H1 (cell line): ENCODE data around the gene SIM2. TPM values are rescaled to one million over a fixed set of nuclear protein-coding genes. Genes with fewer than 3 reads are reported as not detected.

Source experiments
- CTCF ChIA-PET: fragments of 300-600 bp; sonication (Branson Sonifier 250); formaldehyde crosslinking; loops from one replicate; lab custom pipeline; 2021; ENCODE audit not compliant: partially characterized antibody; lab: Charles Lee
- POLR2A ChIA-PET: fragments of 300-600 bp; sonication (Branson Sonifier 250); formaldehyde crosslinking; loops from one replicate; lab custom pipeline; 2021; ENCODE audit warnings: inconsistent platforms; ENCODE audit not compliant: partially characterized antibody; lab: Charles Lee
- DNase-seq, 2 experiments: peaks; one replicate each; pipeline versions ENCODE4 v3.0.0 to v3.0.0-alpha.2; 2010 to 2022; ENCODE audit warnings: low spot score in 2 of 2, low read depth in 1 of 2, mixed read lengths in 1 of 2
- FAIRE-seq: peaks from 2 replicates; lab custom pipeline; 2011; peaks lifted over from hg19 to GRCh38; lab: Jason Lieb, UNC
- H2AFZ ChIP-seq: 2 replicates; pipeline ENCODE4 v1.8.1; 2012; ENCODE audit warnings: low read length, inconsistent platforms
- H2AK5ac ChIP-seq: 2 replicates; pipeline ENCODE4 v1.6.1; 2013; ENCODE audit warnings: low read depth, low read length
- H2BK120ac ChIP-seq: replicated peaks from 2 replicates; pipeline ENCODE3; 2013; ENCODE audit warnings: low read depth, low read length, inconsistent platforms
- H2BK12ac ChIP-seq: 2 replicates; pipeline ENCODE4 v1.6.1; 2013; ENCODE audit warnings: low read depth, low read length
- H2BK15ac ChIP-seq: 2 replicates; pipeline ENCODE4 v1.6.1; 2013; ENCODE audit warnings: low read length
- H2BK20ac ChIP-seq: 2 replicates; pipeline ENCODE4 v1.6.1; 2013; ENCODE audit warnings: low read length
- H2BK5ac ChIP-seq: 2 replicates; pipeline ENCODE4 v1.6.1; 2013; ENCODE audit warnings: low read depth, low read length
- H3K14ac ChIP-seq: 2 replicates; pipeline ENCODE4 v1.6.1; 2013; ENCODE audit warnings: inconsistent platforms; ENCODE audit not compliant: insufficient read length
- H3K18ac ChIP-seq: 2 replicates; pipeline ENCODE4 v1.6.1; 2013; ENCODE audit warnings: low read length; ENCODE audit errors: extremely low read depth
- H3K23ac ChIP-seq: 2 replicates; pipeline ENCODE4 v1.6.1; 2013; ENCODE audit warnings: inconsistent platforms; ENCODE audit not compliant: insufficient read length
- H3K23me2 ChIP-seq: 2 replicates; pipeline ENCODE4 v1.6.1; 2013; ENCODE audit warnings: low read depth, low read length
- H3K27ac ChIP-seq: 2 replicates; pipeline ENCODE4 v1.6.1; 2011; ENCODE audit warnings: low read depth, low read length, inconsistent platforms
- H3K27me3 ChIP-seq, 4 experiments: replicated peaks in 1 of 4; 1 replicate in 1 of 4; 2 replicates in 3 of 4; pipeline versions ENCODE4 v1.6.1 to v1.8.1; 2011 to 2013; ENCODE audit warnings: low read length in 3 of 4, mild to moderate bottlenecking in 3 of 4, inconsistent platforms in 2 of 4, mixed read lengths in 2 of 4, moderate library complexity in 1 of 4; ENCODE audit not compliant: control insufficient read depth in 3 of 4, insufficient read depth in 3 of 4; ENCODE audit errors: extremely low read depth in 1 of 4
- H3K36me3 ChIP-seq, 4 experiments: 2 replicates each; pipeline versions ENCODE4 v1.6.1 to v1.8.1; 2011 to 2013; ENCODE audit warnings: mild to moderate bottlenecking in 4 of 4, low read length in 3 of 4, moderate library complexity in 2 of 4, control low read depth in 1 of 4, inconsistent platforms in 1 of 4; ENCODE audit not compliant: insufficient read depth in 4 of 4, control insufficient read depth in 2 of 4
- H3K4ac ChIP-seq: replicated peaks from 2 replicates; pipeline ENCODE3; 2013; ENCODE audit warnings: low read length, low read depth, mixed read lengths, inconsistent platforms; ENCODE audit not compliant: insufficient read length
- H3K4me1 ChIP-seq, 4 experiments: replicated peaks in 1 of 4; 1 replicate in 1 of 4; 2 replicates in 3 of 4; pipeline versions ENCODE4 v1.6.1 to v1.8.1; 2011 to 2013; ENCODE audit warnings: low read length in 3 of 4, inconsistent platforms in 2 of 4, mixed read lengths in 1 of 4; ENCODE audit not compliant: insufficient read depth in 4 of 4, control insufficient read depth in 3 of 4
- H3K4me2 ChIP-seq, 2 experiments: 2 replicates each; pipeline versions ENCODE4 v1.6.1 to v1.8.1; 2011 to 2013; ENCODE audit warnings: low read depth in 2 of 2, low read length in 2 of 2, control low read depth in 1 of 2, inconsistent platforms in 1 of 2, mild to moderate bottlenecking in 1 of 2; ENCODE audit not compliant: insufficient read depth in 1 of 2
- H3K4me3 ChIP-seq, 4 experiments: fragments of 200-600, 300-600 bp in 1 of 4; sonication (generic), shearing (Covaris generic), sonication (Bioruptor Twin) in 1 of 4; 2 replicates each; pipeline versions ENCODE4 v1.5.1 to v1.8.1; 2011 to 2016; ENCODE audit warnings: low read length in 4 of 4, low read depth in 3 of 4, control low read depth in 2 of 4, inconsistent platforms in 2 of 4, mild to moderate bottlenecking in 2 of 4, mixed read lengths in 1 of 4, moderate library complexity in 1 of 4; ENCODE audit not compliant: insufficient read depth in 2 of 4; ENCODE audit errors: extremely low read depth in 1 of 4
- H3K56ac ChIP-seq: replicated peaks from 2 replicates; pipeline ENCODE3; 2013; ENCODE audit warnings: low read depth, mild to moderate bottlenecking, mixed read lengths, low read length, inconsistent platforms; ENCODE audit not compliant: insufficient read length
- H3K79me1 ChIP-seq: 2 replicates; pipeline ENCODE4 v1.6.1; 2013; ENCODE audit warnings: low read depth, low read length, control low read depth
- H3K79me2 ChIP-seq, 2 experiments: 2 replicates each; pipeline versions ENCODE4 v1.6.1 to v1.8.1; 2012 to 2013; ENCODE audit warnings: low read length in 2 of 2, mild to moderate bottlenecking in 2 of 2, inconsistent platforms in 1 of 2; ENCODE audit not compliant: insufficient read depth in 2 of 2, control insufficient read depth in 1 of 2
- H3K9ac ChIP-seq, 4 experiments: replicated peaks in 1 of 4; 1 replicate in 1 of 4; 2 replicates in 3 of 4; pipeline versions ENCODE4 v1.6.1 to v1.8.1; 2011 to 2013; ENCODE audit warnings: low read depth in 3 of 4, low read length in 3 of 4, control low read depth in 2 of 4, mild to moderate bottlenecking in 2 of 4, moderate library complexity in 2 of 4, inconsistent platforms in 1 of 4; ENCODE audit errors: extremely low read depth in 1 of 4
- H3K9me3 ChIP-seq, 2 experiments: 2 replicates each; pipeline versions ENCODE4 v1.6.1 to v1.8.1; 2012 to 2013; ENCODE audit warnings: mild to moderate bottlenecking in 2 of 2, moderate library complexity in 2 of 2, control low read depth in 1 of 2, inconsistent platforms in 1 of 2, low read depth in 1 of 2, low read length in 1 of 2, mixed read lengths in 1 of 2; ENCODE audit not compliant: insufficient read depth in 2 of 2
- H4K20me1 ChIP-seq, 2 experiments: replicated peaks in 1 of 2; 2 replicates each; pipeline versions ENCODE3 to v1.8.1; 2011 to 2013; ENCODE audit warnings: inconsistent platforms in 2 of 2, low read length in 2 of 2, mild to moderate bottlenecking in 1 of 2; ENCODE audit not compliant: insufficient read depth in 2 of 2, control insufficient read depth in 1 of 2
- H4K5ac ChIP-seq: 2 replicates; pipeline ENCODE4 v1.6.1; 2013; ENCODE audit warnings: low read length, low read depth, mixed read lengths, inconsistent platforms; ENCODE audit not compliant: insufficient read length
- H4K8ac ChIP-seq: 2 replicates; pipeline ENCODE4 v1.8.0; 2013; ENCODE audit warnings: mild to moderate bottlenecking, moderate library complexity, low read length, inconsistent platforms; ENCODE audit not compliant: insufficient read depth; ENCODE audit errors: extremely low read depth
- H4K91ac ChIP-seq: replicated peaks from 2 replicates; pipeline ENCODE3; 2013; ENCODE audit warnings: low read length, mixed read lengths, inconsistent platforms; ENCODE audit not compliant: insufficient read length
- CTCF ChIP-seq, 3 experiments: IDR thresholded peaks; 1 replicate in 2 of 3; 2 replicates in 1 of 3; pipeline versions ENCODE4 v1.5.1 to v1.6.1; 2011; ENCODE audit warnings: low read length in 3 of 3, mild to moderate bottlenecking in 3 of 3, inconsistent platforms in 2 of 3, low read depth in 1 of 3, moderate library complexity in 1 of 3; ENCODE audit not compliant: insufficient read depth in 1 of 3; ENCODE audit errors: control extremely low read depth in 1 of 3
- EGR1 ChIP-seq: IDR thresholded peaks from 2 replicates; pipeline ENCODE4 v1.6.1; 2011; ENCODE audit warnings: low read depth, low read length, borderline replicate concordance
- EZH2 ChIP-seq: fragments of 200-600 bp; sonication (generic); IDR thresholded peaks from 2 replicates; pipeline ENCODE4 v1.7.1; 2012; ENCODE audit warnings: low read depth, mild to moderate bottlenecking, moderate library complexity, low read length, inconsistent platforms; ENCODE audit not compliant: severe bottlenecking
- KDM4A ChIP-seq: IDR thresholded peaks from one replicate; pipeline ENCODE4 v1.7.1; 2012; ENCODE audit warnings: low read depth, mild to moderate bottlenecking, moderate library complexity, low read length, inconsistent platforms; ENCODE audit not compliant: severe bottlenecking
- MAFK ChIP-seq: IDR thresholded peaks from 2 replicates; pipeline ENCODE4 v1.6.1; 2012; ENCODE audit warnings: low read depth, mild to moderate bottlenecking, improper control_type of control experiment, low read length
- SP2 ChIP-seq: IDR thresholded peaks from 2 replicates; pipeline ENCODE4 v1.6.1; 2012; ENCODE audit warnings: mild to moderate bottlenecking, low read length, inconsistent platforms
- SUZ12 ChIP-seq: fragments of 200-600 bp; sonication (generic); IDR thresholded peaks from 2 replicates; pipeline ENCODE4 v1.6.1; 2012; ENCODE audit warnings: mild to moderate bottlenecking, inconsistent platforms, low read length, moderate library complexity, mixed read lengths
- WGBS, 2 experiments: shearing (Covaris generic) in 1 of 2; methylation state at CpG; one replicate each; pipeline versions ENCODE4 v1.1.6 to v1.1.7; 2013 to 2015; ENCODE audit warnings: low lambda C conversion rate in 2 of 2, mixed read lengths in 2 of 2, inconsistent platforms in 1 of 2, low coverage in 1 of 2, missing lambda C conversion rate in 1 of 2; ENCODE audit not compliant: insufficient replicate concordance in 2 of 2, insufficient coverage in 1 of 2, insufficient read length in 1 of 2; ENCODE audit errors: extremely low coverage in 1 of 2, missing lambda C conversion rate in 1 of 2; 5-methylcytosine and 5-hydroxymethylcytosine counted together
- polyA plus RNA-seq, 7 experiments: library from polyadenylated mRNA; depleted of rRNA in 3 of 7; stranded (reverse) in 5 of 7; unstranded in 2 of 7; fragments of >200 nt in 5 of 7; fragments of 200-250 nt in 2 of 7; gene quantifications; 1 replicate in 5 of 7; 2 replicates in 1 of 7; 4 replicates in 1 of 7; pipeline versions ENCODE4 v1.2.1 to v1.2.3, GENCODE V29; 2011 to 2013; ENCODE audit warnings: missing spikeins in 2 of 7, mixed read lengths in 2 of 7
- total RNA-seq: library from RNA; stranded (reverse); fragmentation: NEBNext Ultra II Directional; extraction: Animal tissue kit (Norgen Biotek cat#: 25700); gene quantifications from 2 replicates; pipeline ENCODE4 v1.2.1, GENCODE V29; 2021

The SIM2 gene
- total and polyA plus RNA-seq, 2 of the 8 experiments (the other 6 are each of a cell fraction or from before 2014, with no cell fraction given): 0.05 to 0.26 TPM

GRCh38 chr21:36700971-36701755 lies 2.2 kb downstream of the SIM2 start:
- no peak overlapping the region for H3K23ac ChIP-seq
- H4K91ac ChIP-seq: no peak overlapping the region
- H3K4me3 ChIP-seq: peak overlapping the region in 3 of 4 experiments; percentile 8 to 52 (median 23); a peak in 6 of 8 replicates
- peaks cover 7% of the 10 kb centered on the region; the same call in 1 of the 2 replicates for H3K23me2 ChIP-seq
- H3K4me1 ChIP-seq: peaks cover 0 to 73% (median 45%) of the 10 kb centered on the region in 4 experiments; a peak in 6 of 7 replicates
- peak overlapping the region; percentile 58 to 67 for H3K4me2 ChIP-seq
- no peak overlapping the region for H3K14ac ChIP-seq
- H2BK120ac ChIP-seq: no peak overlapping the region
- ChIA-PET CTCF (interaction anchor here (0.7 to 3.2 kb wide), 9 partner anchors 8 to 227 kb away, joined by 3 to 19 read pairs (median 4); no protein-coding TSS in a partner anchor), POLR2A (interaction anchor here (2.1 to 3.0 kb wide), 2 partner anchors 9 to 10 kb away, joined by 6 to 12 read pairs; no protein-coding TSS in a partner anchor)
- H3K79me1 ChIP-seq: no peaks in the 10 kb centered on the region; the same call in 1 of the 2 replicates
- peak overlapping the region; percentile 39; the same call in 1 of the 2 replicates for H2BK12ac ChIP-seq
- peak in 1 of 2 experiments; percentile 77 for DNase-seq
- no peak overlapping the region; the same call in 1 of the 2 replicates for H2BK15ac ChIP-seq
- H2AFZ ChIP-seq: no peak overlapping the region
- peaks cover 0 to 24% (median 0%) of the 10 kb centered on the region in 4 experiments; a peak in 1 of 8 replicates for H3K36me3 ChIP-seq
- H4K5ac ChIP-seq: no peak overlapping the region
- no peak overlapping the region for H3K56ac ChIP-seq
- H3K27me3 ChIP-seq: peaks cover 97 to 100% (median 100%) of the 10 kb centered on the region in 4 experiments
- H3K9ac ChIP-seq: no peak overlapping the region
- H3K27ac ChIP-seq: no peak overlapping the region
- peaks cover 17 to 27% of the 10 kb centered on the region in 2 experiments for H4K20me1 ChIP-seq
- FAIRE-seq: no peak
- no peak overlapping the region for H3K18ac ChIP-seq
- H3K9me3 ChIP-seq: no peaks in the 10 kb centered on the region
- H2AK5ac ChIP-seq: no peak overlapping the region
- no peak overlapping the region for H2BK20ac ChIP-seq
- no peak overlapping the region for H3K4ac ChIP-seq
- 0 out of 2 replicates have a peak overlapping the region, but pooled peaks have one; percentile 20 for H4K8ac ChIP-seq
- 2% methylated on average over 65 of the region's 65 CpGs; no CpG with 5 or more reads in 1 of the 2 experiments for WGBS, 2 experiments
- no peaks in the 10 kb centered on the region for H3K79me2 ChIP-seq
- H2BK5ac ChIP-seq: no peak overlapping the region
- TF ChIP-seq SP2 (no peak), SUZ12 (peak; percentile 92), CTCF (IDR thresholded peaks at IDR 0.05; ENCODE audit: control extremely low read depth in 1 of 3, insufficient read depth in 1 of 3, low read depth in 1 of 3, low read length in 3 of 3) (peak in 1 of 3 experiments; percentile 4; a peak in 1 of 4 replicates), EZH2 (peak; percentile 95), KDM4A (peak; percentile 56), MAFK (no peak), EGR1 (peak; percentile 37; the same call in 1 of the 2 replicates)
